ES-I3 (cell line): Measurements from ENCODE around the gene LRPAP1.

ENCODE experiments used
- H3K36me3 ChIP-seq: 2 replicates; pipeline ENCODE4 v1.6.1; 2013; ENCODE audit warnings: mild to moderate bottlenecking, low read length, control low read depth, moderate library complexity; ENCODE audit not compliant: insufficient read depth
- H3K4me1 ChIP-seq: 2 replicates; pipeline ENCODE4 v1.6.1; 2013; ENCODE audit warnings: mild to moderate bottlenecking, control low read depth, low read length; ENCODE audit not compliant: insufficient read depth
- H3K9ac ChIP-seq: 2 replicates; pipeline ENCODE4 v1.6.1; 2013; ENCODE audit warnings: low read depth, mild to moderate bottlenecking, low read length, moderate library complexity
- H3K9me3 ChIP-seq: 2 replicates; pipeline ENCODE4 v1.6.1; 2013; ENCODE audit warnings: mild to moderate bottlenecking, low read length, moderate library complexity; ENCODE audit not compliant: control insufficient read depth, insufficient read depth

The LRPAP1 gene

DNA sequence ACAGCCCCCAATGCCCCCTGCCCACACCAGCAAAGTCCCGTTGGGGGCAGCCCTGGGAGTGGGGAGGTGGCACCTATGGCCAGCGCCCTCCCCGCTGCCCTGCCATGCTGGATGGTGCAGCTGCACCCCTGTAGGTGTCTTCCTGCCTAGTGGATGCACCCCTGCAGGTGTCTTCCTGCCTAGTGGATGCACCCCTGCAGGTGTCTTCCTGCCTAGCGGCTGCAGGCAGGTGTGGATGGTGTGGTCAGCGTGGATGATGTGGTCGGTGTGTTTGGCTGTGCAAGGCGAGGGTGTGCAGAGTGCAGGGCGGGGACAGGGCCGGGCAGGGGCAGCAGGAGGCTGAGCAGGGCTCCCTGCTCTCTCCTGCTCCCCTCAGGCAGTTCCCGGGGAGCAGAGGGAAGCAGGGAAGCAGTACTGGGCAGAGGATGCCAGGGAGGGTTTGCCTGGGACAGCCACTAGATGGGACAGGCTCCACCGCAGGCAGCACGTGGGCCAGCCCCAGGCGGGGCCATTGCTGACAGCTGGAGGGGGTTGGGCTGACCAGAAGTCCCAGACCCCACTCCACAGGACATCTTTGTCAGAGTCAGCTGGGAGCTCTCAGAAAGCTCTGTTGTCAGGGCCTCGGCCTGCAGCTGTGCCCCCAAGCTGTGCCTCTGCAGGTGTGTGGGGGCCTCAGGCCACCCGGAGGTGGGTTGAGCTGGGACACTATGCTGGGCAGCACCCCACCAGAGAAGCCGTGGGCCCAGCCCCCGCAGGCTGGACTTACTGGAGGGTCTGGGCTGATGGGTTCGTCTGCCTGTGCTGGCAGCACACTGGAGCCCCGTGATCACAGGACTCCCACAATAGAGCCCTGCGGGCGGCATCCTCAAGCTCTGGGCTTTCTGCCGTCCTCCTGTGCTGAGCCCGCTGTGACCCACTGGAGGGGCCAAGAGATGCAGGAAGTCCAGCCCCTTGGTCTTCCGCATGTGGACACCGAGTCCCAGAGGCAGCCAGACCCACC lies 45.4 kb downstream of the LRPAP1 start:
- Histone ChIP-seq H3K9me3 (no peaks in the 10 kb centered on the region), H3K9ac (no peak overlapping the region), H3K4me1 (peaks cover 16% of the 10 kb centered on the region; the same call in 1 of the 2 replicates), H3K36me3 (no peaks in the 10 kb centered on the region)

DNA sequence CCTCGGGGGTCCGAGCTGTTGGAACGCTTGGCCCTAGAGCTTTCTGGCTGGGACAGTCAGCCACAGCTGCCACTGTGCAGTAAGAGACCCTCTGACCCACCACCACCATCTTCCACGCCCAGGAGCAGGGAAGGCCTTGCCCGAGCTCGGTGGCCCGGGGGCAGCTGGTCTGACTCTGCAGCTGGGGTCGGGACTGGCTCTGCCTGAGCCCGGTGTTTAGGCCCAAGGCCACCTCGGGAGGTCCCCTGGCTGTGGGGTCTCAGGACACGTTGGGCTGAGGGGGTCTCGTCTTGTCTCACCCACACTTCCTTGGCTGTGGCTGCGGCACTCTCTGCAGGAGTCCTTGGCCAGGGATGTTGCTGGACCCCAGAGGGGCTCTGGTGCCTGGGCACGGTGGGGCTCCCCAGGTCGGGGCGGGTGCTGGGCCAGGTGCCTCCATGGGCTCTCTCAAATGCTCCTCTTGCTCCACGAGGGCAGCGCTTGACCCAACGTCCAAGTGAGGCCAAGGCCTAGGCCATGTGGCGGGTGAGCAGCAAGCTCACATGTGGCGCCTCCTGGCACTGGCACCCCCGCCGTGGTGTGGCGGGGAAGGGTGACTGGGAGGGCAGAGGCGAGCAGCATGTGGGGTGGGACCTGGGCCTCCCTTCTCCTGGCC lies 46.2 kb downstream of the LRPAP1 start:
- no peak overlapping the region for H3K9ac ChIP-seq
- no peaks in the 10 kb centered on the region for H3K9me3 ChIP-seq
- peaks cover 20% of the 10 kb centered on the region; the same call in 1 of the 2 replicates for H3K4me1 ChIP-seq
- no peaks in the 10 kb centered on the region for H3K36me3 ChIP-seq

DNA sequence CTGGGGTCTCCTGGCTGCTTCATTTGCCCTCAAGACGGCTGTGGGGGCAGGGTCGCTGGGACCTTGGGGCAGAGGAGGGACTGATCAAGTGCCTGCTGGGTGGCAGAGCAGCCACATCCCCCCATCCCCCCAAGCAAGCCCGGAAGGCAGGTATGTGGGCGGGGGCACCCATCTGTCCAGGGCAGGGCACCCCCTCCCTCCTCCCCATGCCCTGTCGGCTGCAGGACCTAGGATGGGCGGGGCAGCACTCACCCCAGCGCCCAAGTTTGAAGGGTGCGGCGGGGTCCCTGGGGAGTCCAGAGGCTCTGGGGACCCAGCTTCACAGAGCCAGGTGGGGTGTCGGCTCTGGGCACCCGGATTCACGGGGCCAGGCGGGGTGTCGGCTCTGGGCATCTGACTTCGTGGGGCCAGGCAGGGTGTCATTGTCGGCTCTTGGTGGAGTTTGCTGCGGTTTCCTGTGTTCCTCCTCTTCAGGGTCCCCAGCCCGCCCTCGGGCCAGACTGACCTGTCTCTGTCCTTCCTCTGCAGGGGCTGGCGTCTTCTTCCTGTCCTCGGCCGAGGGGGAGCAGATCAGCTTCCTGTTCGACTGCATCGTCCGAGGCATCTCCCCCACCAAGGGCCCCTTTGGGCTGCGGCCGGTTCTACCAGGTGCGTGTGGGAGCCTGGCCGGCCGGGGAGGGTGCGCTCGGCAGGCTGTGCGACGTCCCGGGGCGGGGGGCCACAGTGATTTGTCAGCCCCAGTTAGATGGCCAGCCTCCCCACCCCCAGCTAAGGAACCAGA lies 47.0 kb downstream of the LRPAP1 start:
- Histone ChIP-seq H3K4me1 (peaks cover 24% of the 10 kb centered on the region; the same call in 1 of the 2 replicates), H3K36me3 (no peaks in the 10 kb centered on the region), H3K9ac (no peak overlapping the region), H3K9me3 (no peaks in the 10 kb centered on the region)

- Histone ChIP-seq H3K36me3 (no peaks in the 10 kb centered on the region), H3K4me1 (peaks cover 24% of the 10 kb centered on the region; the same call in 1 of the 2 replicates), H3K9me3 (no peaks in the 10 kb centered on the region), H3K9ac (no peak overlapping the region)
Observed at GRCh38 chr4:3484057-3484973, 47.9 kb downstream of the LRPAP1 start.

DNA sequence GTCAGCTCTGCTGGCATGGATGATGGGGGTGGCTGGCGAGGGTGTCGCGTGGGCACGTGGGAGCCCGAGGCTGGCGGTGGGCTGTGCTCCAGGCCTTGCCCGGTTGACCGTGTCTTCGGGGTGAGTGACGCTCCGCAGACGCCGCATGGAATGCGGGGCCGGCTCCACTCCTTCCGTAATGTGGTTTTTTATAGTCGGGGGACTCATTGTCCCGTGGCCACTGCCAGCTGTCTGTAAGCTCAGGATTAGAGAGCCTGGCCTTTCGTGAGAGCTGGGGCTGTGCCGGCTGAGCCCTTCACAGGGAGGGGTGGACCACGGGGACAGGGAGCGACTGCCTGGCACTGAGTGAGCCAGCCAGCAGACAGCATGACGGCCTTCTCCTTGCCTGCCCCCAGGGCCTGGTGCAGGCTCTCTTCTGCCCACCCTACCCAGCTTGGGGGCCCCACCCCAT lies 48.7 kb downstream of the LRPAP1 start:
- Histone ChIP-seq H3K4me1 (peaks cover 24% of the 10 kb centered on the region; the same call in 1 of the 2 replicates), H3K36me3 (no peaks in the 10 kb centered on the region), H3K9me3 (no peaks in the 10 kb centered on the region), H3K9ac (no peak overlapping the region)

DNA sequence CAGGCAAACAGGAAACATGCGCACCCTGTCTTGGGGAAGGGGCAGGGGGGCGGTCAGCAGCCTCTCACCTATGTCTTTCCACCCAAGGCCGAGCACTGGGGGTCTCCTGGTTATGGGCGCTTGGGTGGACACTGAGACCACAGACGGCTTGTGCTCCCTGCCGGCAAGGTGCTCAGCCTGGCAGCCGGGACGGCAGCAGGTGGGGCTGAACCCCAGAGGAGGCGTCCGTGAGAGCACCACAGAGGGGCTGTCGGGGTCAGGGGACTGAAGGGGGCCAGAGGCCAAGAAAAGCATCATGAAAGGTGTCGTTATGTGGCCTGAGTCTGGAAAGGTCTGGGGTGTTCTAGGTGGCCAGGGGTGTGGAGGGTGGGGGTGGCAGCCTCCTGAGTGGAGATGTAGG lies 49.5 kb downstream of the LRPAP1 start:
- H3K9me3 ChIP-seq: no peaks in the 10 kb centered on the region
- no peak overlapping the region for H3K9ac ChIP-seq
- no peaks in the 10 kb centered on the region for H3K36me3 ChIP-seq
- peaks cover 24% of the 10 kb centered on the region; the same call in 1 of the 2 replicates for H3K4me1 ChIP-seq

DNA sequence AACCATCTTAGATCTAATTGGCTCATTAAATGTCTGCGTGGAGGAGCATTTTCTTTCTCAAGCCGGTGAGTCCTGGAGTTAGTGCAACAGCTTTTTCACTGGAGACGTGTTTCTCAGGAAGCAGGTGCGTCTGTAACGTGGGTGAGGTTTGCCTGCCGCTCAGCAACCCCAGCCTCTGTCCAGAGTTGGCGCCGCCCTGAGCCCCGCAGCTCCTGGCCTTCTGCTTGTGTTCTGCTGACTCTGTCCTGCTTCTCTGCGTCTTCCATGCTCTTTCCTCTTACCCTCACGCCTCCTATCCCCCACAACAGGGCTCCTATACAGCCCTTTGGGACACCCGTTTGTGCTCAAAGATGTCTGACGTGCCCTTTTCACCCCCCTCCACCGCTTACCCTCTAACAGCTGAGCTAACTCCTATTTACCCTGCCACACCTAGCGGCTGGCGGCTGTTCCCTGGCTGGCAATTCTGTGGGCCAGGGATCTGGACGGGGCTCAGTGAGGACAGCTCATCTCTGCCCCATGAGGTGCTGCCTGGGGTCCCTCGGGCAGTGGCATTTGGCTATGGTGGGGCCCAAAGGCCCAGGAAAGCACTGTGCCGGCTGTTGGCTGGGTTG lies 50.3 kb downstream of the LRPAP1 start:
- no peak overlapping the region for H3K9ac ChIP-seq
- no peaks in the 10 kb centered on the region for H3K36me3 ChIP-seq
- H3K4me1 ChIP-seq: peaks cover 24% of the 10 kb centered on the region; the same call in 1 of the 2 replicates
- no peaks in the 10 kb centered on the region for H3K9me3 ChIP-seq

DNA sequence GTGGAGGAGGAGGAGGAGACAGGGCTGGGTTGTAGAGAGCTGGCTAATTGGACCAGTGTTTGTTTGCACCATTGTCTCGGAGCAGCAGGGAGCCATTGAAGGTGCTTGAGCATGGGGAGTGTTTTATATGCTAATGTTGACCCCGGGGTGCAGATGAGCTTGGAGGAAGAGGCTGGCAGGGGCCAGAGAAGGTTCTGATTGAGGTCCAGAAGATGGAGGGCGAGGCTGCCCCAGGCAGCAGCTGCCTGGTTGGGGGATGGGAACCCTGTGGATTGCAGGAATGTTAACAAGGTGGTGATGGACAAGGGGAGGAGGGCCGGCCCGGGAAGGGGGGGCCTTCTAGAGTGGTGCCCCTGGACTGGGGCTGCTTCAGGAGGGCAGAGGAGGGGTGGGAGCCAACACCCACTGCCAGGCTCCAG lies 51.1 kb downstream of the LRPAP1 start:
- Histone ChIP-seq H3K4me1 (peaks cover 24% of the 10 kb centered on the region; the same call in 1 of the 2 replicates), H3K9ac (peak overlapping the region; percentile 13; the same call in 1 of the 2 replicates), H3K36me3 (no peaks in the 10 kb centered on the region), H3K9me3 (no peaks in the 10 kb centered on the region)

GRCh38 chr4:3480528-3481112 lies 51.6 kb downstream of the LRPAP1 start:
- H3K9ac ChIP-seq: peak overlapping the region; percentile 13; the same call in 1 of the 2 replicates
- H3K9me3 ChIP-seq: no peaks in the 10 kb centered on the region
- no peaks in the 10 kb centered on the region for H3K36me3 ChIP-seq
- peaks cover 22% of the 10 kb centered on the region; the same call in 1 of the 2 replicates for H3K4me1 ChIP-seq

- no peak overlapping the region for H3K9ac ChIP-seq
- H3K36me3 ChIP-seq: no peaks in the 10 kb centered on the region
- H3K4me1 ChIP-seq: peaks cover 13% of the 10 kb centered on the region; the same call in 1 of the 2 replicates
- no peaks in the 10 kb centered on the region for H3K9me3 ChIP-seq
Observed at GRCh38 chr4:3479358-3480101, 52.7 kb downstream of the LRPAP1 start.

DNA sequence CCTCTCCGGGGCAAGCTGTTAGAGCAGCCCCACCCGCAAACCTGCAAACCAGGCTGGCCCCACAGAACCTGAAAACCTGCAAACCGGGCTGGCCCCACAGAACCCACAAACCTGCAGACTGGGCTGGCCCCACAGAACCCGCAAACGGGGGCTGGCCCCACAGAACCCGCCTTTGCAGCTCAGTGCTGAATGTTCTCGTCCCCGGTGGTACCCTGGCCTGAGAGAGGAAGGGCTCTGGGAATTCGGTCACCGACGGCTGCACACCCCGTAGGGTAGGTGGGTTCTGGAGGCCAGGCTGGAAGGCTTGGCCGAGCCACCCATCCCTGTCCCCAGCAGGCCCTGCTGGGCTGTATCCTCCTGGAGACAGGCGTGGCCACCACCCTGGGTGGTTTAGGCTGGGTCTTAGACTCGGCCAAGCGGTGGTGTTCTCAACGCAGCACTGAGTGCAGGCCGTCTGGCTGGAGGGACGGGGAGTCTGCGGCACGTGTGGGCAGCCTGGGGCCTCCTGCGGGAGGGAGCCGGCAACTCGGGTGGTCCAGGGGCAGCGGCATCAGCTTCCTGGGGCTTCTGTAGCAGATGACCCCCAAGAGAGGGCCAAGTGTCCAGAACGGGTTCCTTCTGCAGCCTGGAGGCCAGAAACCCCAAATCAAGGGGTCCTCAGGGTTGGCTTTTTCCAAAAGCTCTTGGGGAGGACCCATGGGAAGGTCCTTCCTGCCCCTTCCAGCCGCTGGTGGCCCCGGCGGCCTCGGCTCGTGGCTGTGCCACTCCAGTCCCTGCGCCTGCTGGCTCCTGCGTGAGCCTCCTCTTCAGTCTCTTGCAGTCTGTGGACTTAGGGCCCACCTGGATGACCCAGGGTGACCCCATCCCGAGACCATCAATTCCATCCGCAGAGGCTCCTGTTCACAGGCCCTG lies 53.5 kb downstream of the LRPAP1 start:
- Histone ChIP-seq H3K36me3 (no peaks in the 10 kb centered on the region), H3K9ac (no peak overlapping the region), H3K4me1 (peaks cover 8% of the 10 kb centered on the region; the same call in 1 of the 2 replicates), H3K9me3 (no peaks in the 10 kb centered on the region)
